Psoas muscle (tissue), 8 donors: ENCODE data around the gene PTPRD. TPM values are rescaled to one million over a fixed set of nuclear protein-coding genes. Genes with fewer than 3 reads are reported as not detected.

Source experiments
- ATAC-seq, 4 donors: fragments of 200-7000 bp; cut with Tn5 transposase; one replicate each; pipeline ENCODE4 v1.9.1; 2020; ENCODE audit warnings: moderate library complexity in 3 of 4, mild to moderate bottlenecking in 2 of 4
- DNase-seq, 2 donors: peaks; one replicate each; pipeline ENCODE4 v3.0.0-alpha.2; 2020
- H3K27ac ChIP-seq: fragments of 200-600 bp; one replicate; pipeline ENCODE4 v1.8.0; 2022
- H3K27me3 ChIP-seq, 3 donors: fragments of 200-600 bp in 1 of 3; one replicate each; pipeline versions ENCODE4 v1.6.1 to v1.8.0; 2013 to 2022; ENCODE audit warnings: low read length in 2 of 3, mild to moderate bottlenecking in 2 of 3, moderate library complexity in 1 of 3; ENCODE audit not compliant: insufficient read depth in 3 of 3
- H3K36me3 ChIP-seq, 2 donors: fragments of 200-600 bp in 1 of 2; one replicate each; pipeline versions ENCODE4 v1.6.1 to v1.8.0; 2013 to 2022; ENCODE audit warnings: low read depth in 1 of 2, mild to moderate bottlenecking in 1 of 2, moderate library complexity in 1 of 2; ENCODE audit not compliant: insufficient read depth in 1 of 2
- H3K4me1 ChIP-seq: fragments of 200-600 bp; one replicate; pipeline ENCODE4 v1.8.0; 2022
- H3K4me3 ChIP-seq: fragments of 200-600 bp; one replicate; pipeline ENCODE4 v1.8.0; 2022; ENCODE audit warnings: mild to moderate bottlenecking
- H3K9me3 ChIP-seq: fragments of 200-600 bp; one replicate; pipeline ENCODE4 v1.8.0; 2022
- WGBS, 3 donors: extraction: QIAGEN DNeasy Blood & Tissue Kit; methylation state at CpG; one replicate each; pipeline versions ENCODE4 v1.1.6 to v1.1.7; 2013; 5-methylcytosine and 5-hydroxymethylcytosine counted together
- intact Hi-C, 2 donors: fragments of 100-400 bp; cut with DNase I; formaldehyde crosslinking; loops; one replicate each; pipeline versions ENCODE4 v1.11.0 to v1.14.2; 2022
- polyA plus RNA-seq, 3 donors: library from polyadenylated mRNA; stranded (reverse); fragments of 200-250 nt; gene quantifications; one replicate each; pipeline ENCODE4 v1.2.3, GENCODE V29; 2013
- total RNA-seq, 4 donors: library from RNA; stranded (reverse); fragmentation: NEBNext Ultra II Directional in 2 of 4; extraction: Animal tissue kit (Norgen Biotek cat#: 25700) in 2 of 4; gene quantifications; one replicate each; pipeline versions ENCODE4 v1.2.1 to v1.2.4, GENCODE V29; 2021 to 2023
- TF ChIP-seq, protein P1 (sequence below): fragments of 200-600 bp; IDR thresholded peaks from one replicate; pipeline ENCODE4 v1.8.0; 2022; ENCODE audit warnings: antibody characterized with exemption
- donor health status: healthy with polysubstance abuse.
- donor health status: DM: no; HTN: no; CAD: no; lungs with moderate emphysema.
- donor health status: Bipolar disorder and iron deficiency.
- donor health status: healthy.
- donor health status: DM: yes; HTN: yes; CAD: no.
- donor health status: DM: no; HTN: no; CAD: no.
- donor health status: DM: no; HTN: no; CAD: no.
- donor health status: DM: yes; HTN: yes; CAD: no.

Gene PTPRD
- total and polyA plus RNA-seq, 7 donors: 0.44 to 3.1 (median 0.91) TPM

GRCh38 chr9:10052181-10052580, 560.6 kb downstream of the PTPRD start:
- no peak overlapping the region for H3K4me3 ChIP-seq
- TF ChIP-seq, protein P1, sequence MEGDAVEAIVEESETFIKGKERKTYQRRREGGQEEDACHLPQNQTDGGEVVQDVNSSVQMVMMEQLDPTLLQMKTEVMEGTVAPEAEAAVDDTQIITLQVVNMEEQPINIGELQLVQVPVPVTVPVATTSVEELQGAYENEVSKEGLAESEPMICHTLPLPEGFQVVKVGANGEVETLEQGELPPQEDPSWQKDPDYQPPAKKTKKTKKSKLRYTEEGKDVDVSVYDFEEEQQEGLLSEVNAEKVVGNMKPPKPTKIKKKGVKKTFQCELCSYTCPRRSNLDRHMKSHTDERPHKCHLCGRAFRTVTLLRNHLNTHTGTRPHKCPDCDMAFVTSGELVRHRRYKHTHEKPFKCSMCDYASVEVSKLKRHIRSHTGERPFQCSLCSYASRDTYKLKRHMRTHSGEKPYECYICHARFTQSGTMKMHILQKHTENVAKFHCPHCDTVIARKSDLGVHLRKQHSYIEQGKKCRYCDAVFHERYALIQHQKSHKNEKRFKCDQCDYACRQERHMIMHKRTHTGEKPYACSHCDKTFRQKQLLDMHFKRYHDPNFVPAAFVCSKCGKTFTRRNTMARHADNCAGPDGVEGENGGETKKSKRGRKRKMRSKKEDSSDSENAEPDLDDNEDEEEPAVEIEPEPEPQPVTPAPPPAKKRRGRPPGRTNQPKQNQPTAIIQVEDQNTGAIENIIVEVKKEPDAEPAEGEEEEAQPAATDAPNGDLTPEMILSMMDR: no peak
- no peaks in the 10 kb centered on the region for H3K27me3 ChIP-seq
- no peaks in the 10 kb centered on the region for H3K9me3 ChIP-seq
- H3K27ac ChIP-seq: no peak overlapping the region
- H3K36me3 ChIP-seq: no peaks in the 10 kb centered on the region
- ATAC-seq (no peak), DNase-seq (no peak)
- intact Hi-C loops: no loop called here
- 85 to 93% (median 90%) methylated on average over 1 of the region's 1 CpG for WGBS, 3 donors
- H3K4me1 ChIP-seq: no peaks in the 10 kb centered on the region

GRCh38 chr9:10050016-10050415, 562.8 kb downstream of the PTPRD start:
- H3K36me3 ChIP-seq: no peaks in the 10 kb centered on the region
- H3K4me1 ChIP-seq: no peaks in the 10 kb centered on the region
- H3K9me3 ChIP-seq: no peaks in the 10 kb centered on the region
- no peak overlapping the region for H3K4me3 ChIP-seq
- no peak for ATAC-seq
- no peak for DNase-seq
- TF ChIP-seq, protein P1: no peak
- no peak overlapping the region for H3K27ac ChIP-seq
- 75 to 80% (median 79%) methylated on average over 4 of the region's 4 CpGs for WGBS, 3 donors
- no peaks in the 10 kb centered on the region for H3K27me3 ChIP-seq
- intact Hi-C loops: no loop called here

- H3K36me3 ChIP-seq: no peaks in the 10 kb centered on the region
- TF ChIP-seq, protein P1: no peak
- WGBS, 3 donors: 91 to 95% (median 95%) methylated on average over 3 of the region's 3 CpGs
- no peak overlapping the region for H3K4me3 ChIP-seq
- no peak for ATAC-seq
- DNase-seq: no peak
- intact Hi-C loops: no loop called here
- no peaks in the 10 kb centered on the region for H3K9me3 ChIP-seq
- H3K27ac ChIP-seq: no peak overlapping the region
- H3K27me3 ChIP-seq: peaks cover 0 to 2% (median 0%) of the 10 kb centered on the region in 3 donors
- no peaks in the 10 kb centered on the region for H3K4me1 ChIP-seq
Observed at GRCh38 chr9:10048994-10049393, 563.8 kb downstream of the PTPRD start.

GRCh38 chr9:10045598-10045997, 567.2 kb downstream of the PTPRD start:
- intact Hi-C loops: no loop called here
- H3K4me3 ChIP-seq: no peak overlapping the region
- ATAC-seq (no peak), DNase-seq (no peak)
- H3K9me3 ChIP-seq: no peaks in the 10 kb centered on the region
- no peak overlapping the region for H3K27ac ChIP-seq
- peaks cover 0 to 2% (median 0%) of the 10 kb centered on the region in 3 donors for H3K27me3 ChIP-seq
- TF ChIP-seq, protein P1: no peak
- 13 to 31% (median 30%) methylated on average over 2 of the region's 2 CpGs for WGBS, 3 donors
- no peaks in the 10 kb centered on the region for H3K36me3 ChIP-seq
- H3K4me1 ChIP-seq: no peaks in the 10 kb centered on the region

DNA sequence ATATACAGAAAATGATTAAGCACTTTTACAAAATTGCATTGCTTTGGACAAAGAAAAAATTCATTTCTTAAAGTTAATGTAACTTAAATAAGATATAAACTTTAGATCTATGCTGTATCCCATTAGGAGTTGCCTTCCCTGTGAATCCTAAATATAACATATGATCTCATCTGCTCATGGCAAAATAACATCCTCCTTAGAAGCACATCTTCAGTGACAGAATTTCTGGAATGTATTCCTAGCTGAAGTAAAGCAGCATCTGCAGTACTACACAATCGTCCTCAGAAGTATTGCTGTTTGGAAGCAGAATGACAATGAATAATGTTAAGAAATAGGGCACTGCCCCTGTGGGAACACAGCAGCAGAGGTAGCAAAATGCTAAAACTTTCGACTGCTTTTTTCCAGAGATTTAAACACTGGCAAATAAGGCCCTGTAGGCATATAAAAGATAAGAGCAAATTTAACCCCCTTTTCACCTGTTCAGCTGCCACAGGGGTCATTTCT, 571.0 kb downstream of the PTPRD start:
- WGBS, 3 donors: 17 to 23% (median 18%) methylated on average over 2 of the region's 2 CpGs
- no peak overlapping the region for H3K4me3 ChIP-seq
- DNase-seq (no peak), ATAC-seq (no peak)
- TF ChIP-seq, protein P1: no peak
- no peak overlapping the region for H3K27ac ChIP-seq
- no peaks in the 10 kb centered on the region for H3K36me3 ChIP-seq
- H3K27me3 ChIP-seq: peaks cover 0 to 2% (median 0%) of the 10 kb centered on the region in 3 donors
- intact Hi-C loops: no loop called here
- H3K9me3 ChIP-seq: no peaks in the 10 kb centered on the region
- no peaks in the 10 kb centered on the region for H3K4me1 ChIP-seq
